ENCODE data around the gene NFKBIE. TPM values are rescaled to one million over a fixed set of nuclear protein-coding genes. Genes with fewer than 3 reads are reported as not detected.

Gene NFKBIE
- total RNA-seq, 1 donor from 2014 or later: 25.1 TPM

DNA sequence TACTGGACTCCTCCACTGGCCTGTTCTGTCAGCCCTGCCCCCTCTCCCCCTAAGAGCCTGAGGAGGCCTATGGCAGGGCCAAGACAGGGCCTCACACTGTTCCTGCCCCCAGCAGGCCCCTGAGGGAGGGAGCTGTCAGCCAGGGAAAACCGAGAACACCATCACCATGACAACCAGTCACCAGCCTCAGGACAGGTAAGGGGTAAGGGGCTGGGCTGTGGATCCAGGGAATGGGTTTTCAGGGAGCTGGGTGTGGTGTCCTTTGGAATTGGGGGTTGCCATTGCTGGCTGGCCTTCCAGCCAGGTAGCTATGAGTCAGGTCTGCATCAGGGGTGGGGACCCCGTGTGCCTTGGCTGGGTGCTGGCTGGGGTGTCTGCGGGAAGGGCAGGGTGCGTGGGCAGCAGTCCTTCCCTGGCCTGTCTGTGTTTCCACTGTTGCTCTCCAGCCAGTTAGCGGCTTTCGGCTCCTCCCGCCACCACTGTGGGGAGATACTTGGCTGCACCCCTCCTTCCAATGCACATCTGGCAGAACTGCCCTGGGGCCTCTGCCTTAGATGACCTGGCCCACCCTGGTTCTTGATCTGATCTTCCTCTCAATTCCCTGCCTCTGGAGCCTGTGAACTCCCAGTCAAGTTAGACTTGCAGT lies 38.1 kb downstream of the NFKBIE start:
- Mint-ChIP-seq H3K36me3 (ENCODE audit: low read depth) (peaks cover 52% of the 10 kb centered on the region), H3K4me1 (ENCODE audit: low read depth) (peaks cover 23% of the 10 kb centered on the region)

DNA sequence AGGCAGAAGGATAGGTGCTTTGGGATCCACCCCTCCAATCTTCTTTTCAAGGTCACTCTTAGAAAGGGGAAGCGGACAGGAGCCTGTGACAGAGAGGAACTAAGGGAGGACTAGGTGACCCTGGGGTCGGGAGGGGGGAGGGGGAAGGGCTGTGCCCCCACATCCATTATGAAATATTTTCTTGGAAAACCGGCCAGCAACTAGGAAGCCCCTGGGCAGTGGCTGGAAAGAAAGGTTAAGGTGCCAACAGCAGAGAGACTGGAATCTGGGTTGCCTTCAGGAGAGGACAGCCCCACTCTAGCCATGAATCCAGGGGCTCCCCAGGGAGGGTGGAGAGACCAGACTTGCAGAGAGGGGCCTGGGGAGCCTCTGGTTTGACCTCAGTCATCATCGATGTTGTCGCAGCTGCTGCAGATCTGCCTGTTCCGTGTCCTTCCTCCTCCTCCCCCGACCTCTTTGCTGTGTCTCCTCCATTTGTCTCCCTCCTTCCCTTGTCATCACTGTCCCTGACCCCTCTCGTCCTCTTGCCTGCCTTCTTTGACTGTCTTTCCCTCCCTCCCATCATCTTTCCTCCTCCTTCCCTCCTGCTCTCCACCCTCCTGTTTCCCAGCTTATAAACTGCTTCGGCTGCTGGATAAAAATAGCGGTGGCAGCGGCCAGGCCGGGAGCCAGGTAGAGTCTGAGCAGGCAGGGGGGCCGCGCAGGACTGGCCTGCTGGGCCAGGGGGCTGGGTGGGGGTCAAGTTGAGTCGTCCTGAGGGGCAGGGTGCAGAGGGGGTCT lies 38.8 kb downstream of the NFKBIE start:
- H3K27ac Mint-ChIP-seq: no peak overlapping the region

More for the DNA sequence above, 38.1 kb downstream of the NFKBIE start:
- H3K27ac Mint-ChIP-seq: no peak overlapping the region
- no peak overlapping the region for H3K4me3 Mint-ChIP-seq (ENCODE audit: low read depth)
- no peaks in the 10 kb centered on the region for H3K9me3 Mint-ChIP-seq
- no peaks in the 10 kb centered on the region for H3K27me3 Mint-ChIP-seq (ENCODE audit: low read depth)
- no peak for DNase-seq (ENCODE audit: low spot score)
- intact Hi-C loops (cut with micrococcal nuclease): no loop called here

GRCh38 chr6:44225579-44226325 lies 39.6 kb downstream of the NFKBIE start:
- no peaks in the 10 kb centered on the region for H3K9me3 Mint-ChIP-seq
- DNase-seq (ENCODE audit: low spot score): no peak
- peaks cover 39% of the 10 kb centered on the region for H3K36me3 Mint-ChIP-seq (ENCODE audit: low read depth)
- H3K4me3 Mint-ChIP-seq (ENCODE audit: low read depth): peak overlapping the region; percentile 65
- H3K4me1 Mint-ChIP-seq (ENCODE audit: low read depth): peaks cover 34% of the 10 kb centered on the region
- no peaks in the 10 kb centered on the region for H3K27me3 Mint-ChIP-seq (ENCODE audit: low read depth)
- H3K27ac Mint-ChIP-seq: no peak overlapping the region
- intact Hi-C loops (cut with micrococcal nuclease): no loop called here

More for the DNA sequence above, 38.8 kb downstream of the NFKBIE start:
- Mint-ChIP-seq H3K4me1 (ENCODE audit: low read depth) (peaks cover 29% of the 10 kb centered on the region), H3K27me3 (ENCODE audit: low read depth) (no peaks in the 10 kb centered on the region), H3K9me3 (no peaks in the 10 kb centered on the region), H3K36me3 (ENCODE audit: low read depth) (peaks cover 47% of the 10 kb centered on the region), H3K4me3 (ENCODE audit: low read depth) (no peak overlapping the region)
- intact Hi-C loops (cut with micrococcal nuclease): no loop called here
- no peak for DNase-seq (ENCODE audit: low spot score)

GRCh38 chr6:44224965-44225305 lies 40.4 kb downstream of the NFKBIE start:
- no peak for DNase-seq (ENCODE audit: low spot score)
- H3K27me3 Mint-ChIP-seq (ENCODE audit: low read depth): no peaks in the 10 kb centered on the region
- H3K27ac Mint-ChIP-seq: no peak overlapping the region

DNA sequence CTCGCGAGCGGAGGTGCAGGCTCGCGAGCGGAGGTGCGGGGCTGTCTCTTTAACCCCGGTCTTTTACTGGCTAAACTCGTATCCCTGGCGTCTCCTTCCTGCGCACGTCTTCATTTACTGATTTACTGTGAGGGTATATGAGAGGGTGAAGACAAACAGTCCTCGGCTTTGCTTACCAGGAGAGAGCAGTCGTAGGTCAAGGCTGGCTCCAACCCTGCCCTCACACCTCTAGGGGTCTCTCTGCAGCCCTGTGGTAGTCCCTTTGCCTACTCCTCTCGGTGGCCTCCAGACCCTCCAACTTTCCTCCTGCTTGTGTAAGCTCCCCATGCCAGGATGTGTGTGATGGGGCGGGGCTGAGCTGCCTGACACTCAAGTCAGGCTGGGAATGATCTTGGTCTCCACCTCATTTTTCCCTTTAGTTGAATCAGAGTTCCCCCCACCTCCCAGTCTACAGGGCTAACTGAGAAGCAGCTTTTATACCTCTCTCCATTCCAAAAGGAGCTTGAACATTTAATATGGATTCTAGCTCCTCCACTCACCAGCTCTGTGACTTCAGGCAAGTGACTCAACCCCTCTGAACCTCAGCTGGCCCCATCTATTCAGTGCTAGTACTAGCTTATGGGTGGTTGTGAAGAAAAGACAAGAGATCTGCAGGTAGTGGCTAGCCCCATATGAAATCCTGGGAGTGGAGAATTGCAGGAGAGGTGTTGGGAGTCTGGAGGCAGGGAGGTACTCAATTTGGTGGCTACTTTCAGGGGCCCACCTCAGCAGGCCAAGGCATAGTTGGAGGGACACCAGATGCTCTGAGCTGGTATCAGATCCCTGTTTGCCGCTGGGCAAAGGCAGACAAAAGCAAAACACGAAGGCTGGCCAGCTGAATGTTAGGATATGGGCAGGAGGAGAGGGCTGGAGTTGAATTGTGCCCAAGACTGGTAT lies 41.1 kb downstream of the NFKBIE start:
- no peak for DNase-seq (ENCODE audit: low spot score)

More at GRCh38 chr6:44224965-44225305, 40.4 kb downstream of the NFKBIE start:
- peaks cover 34% of the 10 kb centered on the region for H3K4me1 Mint-ChIP-seq (ENCODE audit: low read depth)
- H3K4me3 Mint-ChIP-seq (ENCODE audit: low read depth): peak overlapping the region; percentile 88
- no peaks in the 10 kb centered on the region for H3K9me3 Mint-ChIP-seq
- H3K36me3 Mint-ChIP-seq (ENCODE audit: low read depth): peaks cover 33% of the 10 kb centered on the region
- intact Hi-C loops (cut with micrococcal nuclease): loop anchor here (1.0 kb wide), 3 partner anchors 8 to 21 kb away; no protein-coding TSS in a partner anchor

GRCh38 chr6:44223319-44224028 lies 41.9 kb downstream of the NFKBIE start, which contains the start of gene SLC29A1:
Gene SLC29A1, plus strand, starts transcription at chr6:44223595. Its CDS starts 3,719 bp downstream, at chr6:44227314.
- Mint-ChIP-seq H3K27ac (peak within 1 kb of the TSS; percentile 77), H3K4me3 (ENCODE audit: low read depth) (peak within 1 kb of the TSS; percentile 88), H3K4me1 (ENCODE audit: low read depth) (peaks cover 37% of the 10 kb centered on the region), H3K27me3 (ENCODE audit: low read depth) (peaks cover 2% of the 10 kb centered on the region), H3K36me3 (ENCODE audit: low read depth) (peaks cover 20% of the 10 kb centered on the region), H3K9me3 (no peaks in the 10 kb centered on the region)
- intact Hi-C loops (cut with micrococcal nuclease): loop anchor here (1.0 kb wide), 3 partner anchors 10 to 23 kb away; no protein-coding TSS in a partner anchor
- DNase-seq (ENCODE audit: low spot score): peak; percentile 79

More for the DNA sequence above, 41.1 kb downstream of the NFKBIE start:
- Mint-ChIP-seq H3K9me3 (no peaks in the 10 kb centered on the region), H3K27me3 (ENCODE audit: low read depth) (no peaks in the 10 kb centered on the region), H3K4me1 (ENCODE audit: low read depth) (peaks cover 34% of the 10 kb centered on the region), H3K4me3 (ENCODE audit: low read depth) (peak overlapping the region; percentile 88), H3K36me3 (ENCODE audit: low read depth) (peaks cover 27% of the 10 kb centered on the region), H3K27ac (peak overlapping the region; percentile 77)
- intact Hi-C loops (cut with micrococcal nuclease): loop anchor here (1.0 kb wide), 3 partner anchors 9 to 22 kb away; no protein-coding TSS in a partner anchor

GRCh38 chr6:44222486-44223318 lies 42.6 kb downstream of the NFKBIE start:
- Mint-ChIP-seq H3K27ac (peak overlapping the region; percentile 73), H3K27me3 (ENCODE audit: low read depth) (peaks cover 7% of the 10 kb centered on the region), H3K4me1 (ENCODE audit: low read depth) (peaks cover 41% of the 10 kb centered on the region), H3K36me3 (ENCODE audit: low read depth) (peaks cover 15% of the 10 kb centered on the region), H3K4me3 (ENCODE audit: low read depth) (peak overlapping the region; percentile 80), H3K9me3 (no peaks in the 10 kb centered on the region)
- DNase-seq (ENCODE audit: low spot score): no peak
- intact Hi-C loops (cut with micrococcal nuclease): loop anchor here (1.0 kb wide), 1 partner anchor 50 kb away; no protein-coding TSS in a partner anchor

GRCh38 chr6:44221961-44222335 lies 43.4 kb downstream of the NFKBIE start:
- Mint-ChIP-seq H3K27me3 (ENCODE audit: low read depth) (peaks cover 7% of the 10 kb centered on the region), H3K36me3 (ENCODE audit: low read depth) (peaks cover 9% of the 10 kb centered on the region), H3K4me3 (ENCODE audit: low read depth) (no peak overlapping the region), H3K27ac (peak overlapping the region; percentile 67), H3K4me1 (ENCODE audit: low read depth) (peaks cover 41% of the 10 kb centered on the region), H3K9me3 (no peaks in the 10 kb centered on the region)
- no peak for DNase-seq (ENCODE audit: low spot score)
- intact Hi-C loops (cut with micrococcal nuclease): loop anchor here (1.0 to 2.0 kb wide), 3 partner anchors 35 to 96 kb away; partner anchors contain the start of gene SLC35B2

- Mint-ChIP-seq H3K4me3 (ENCODE audit: low read depth) (peak overlapping the region; percentile 44), H3K27me3 (ENCODE audit: low read depth) (peaks cover 9% of the 10 kb centered on the region)
- intact Hi-C loops (cut with micrococcal nuclease): loop anchor here (1.0 to 2.0 kb wide), 2 partner anchors 35 to 95 kb away; partner anchors contain the start of gene SLC35B2
These were observed 43.9 kb downstream of the NFKBIE start for GRCh38 chr6:44221291-44221960.

DNA sequence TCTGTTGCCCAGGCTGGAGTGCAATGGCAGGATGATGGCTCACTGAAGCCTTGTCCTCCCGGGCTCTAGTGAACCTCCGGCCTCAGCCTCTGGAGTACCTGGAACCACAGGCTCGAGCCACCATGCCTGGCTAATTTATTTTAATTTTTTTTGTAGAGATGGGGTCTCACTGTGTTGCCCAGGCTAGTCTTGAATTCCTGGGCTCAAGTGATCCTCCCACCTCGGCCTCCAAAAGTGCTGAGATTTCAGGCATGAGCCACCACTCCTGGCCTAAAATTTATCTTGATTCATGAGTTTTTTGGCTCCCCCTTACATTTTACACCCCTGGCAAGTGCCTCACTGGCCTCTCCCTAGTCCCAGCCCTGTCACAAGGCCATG lies 44.4 kb downstream of the NFKBIE start:
- H3K9me3 Mint-ChIP-seq: no peaks in the 10 kb centered on the region
- peaks cover 6% of the 10 kb centered on the region for H3K36me3 Mint-ChIP-seq (ENCODE audit: low read depth)
- H3K27me3 Mint-ChIP-seq (ENCODE audit: low read depth): peaks cover 9% of the 10 kb centered on the region
- H3K4me3 Mint-ChIP-seq (ENCODE audit: low read depth): peak overlapping the region; percentile 44
- peaks cover 41% of the 10 kb centered on the region for H3K4me1 Mint-ChIP-seq (ENCODE audit: low read depth)
- no peak for DNase-seq (ENCODE audit: low spot score)
- H3K27ac Mint-ChIP-seq: peak overlapping the region; percentile 67
- intact Hi-C loops (cut with micrococcal nuclease): loop anchor here (1.0 to 2.0 kb wide), 2 partner anchors 36 to 95 kb away; partner anchors contain the start of gene SLC35B2

More at GRCh38 chr6:44221291-44221960, 43.9 kb downstream of the NFKBIE start:
- peaks cover 44% of the 10 kb centered on the region for H3K4me1 Mint-ChIP-seq (ENCODE audit: low read depth)
- peak; percentile 70 for DNase-seq (ENCODE audit: low spot score)
- H3K36me3 Mint-ChIP-seq (ENCODE audit: low read depth): peaks cover 9% of the 10 kb centered on the region
- H3K9me3 Mint-ChIP-seq: no peaks in the 10 kb centered on the region
- H3K27ac Mint-ChIP-seq: peak overlapping the region; percentile 67
